HepG2 (cell line): ENCODE results near the gene EIF2AK2. TPM values are rescaled to one million over a fixed set of nuclear protein-coding genes. Genes with fewer than 3 reads are reported as not detected.

ENCODE experiments used
- ASH2L ChIP-seq: fragments of 300-600, 200-600 bp; sonication (generic); IDR thresholded peaks from 2 replicates; pipeline ENCODE4 v1.7.0; 2017; ENCODE audit warnings: low read depth, mild to moderate bottlenecking, moderate library complexity, mixed read lengths, low read length; ENCODE audit not compliant: insufficient read length
- ATF6 ChIP-seq: sonication (generic); formaldehyde crosslinking; conservative IDR thresholded peaks from 2 replicates; pipeline ENCODE4 v1.4.0; 2020; ENCODE audit warnings: missing genetic modification reagents
- HIC2 ChIP-seq: sonication (generic); formaldehyde crosslinking; IDR thresholded peaks from 2 replicates; pipeline ENCODE4 v1.9.0; 2022; ENCODE audit warnings: low read depth, missing genetic modification reagents
- IRX3 ChIP-seq: sonication (generic); formaldehyde crosslinking; IDR thresholded peaks from 2 replicates; pipeline ENCODE4 v1.8.1; 2023; ENCODE audit warnings: mild to moderate bottlenecking, low read depth, missing genetic modification reagents, borderline replicate concordance
- MED8 ChIP-seq: sonication (generic); formaldehyde crosslinking; IDR thresholded peaks from 2 replicates; pipeline ENCODE4 v1.8.1; 2023; ENCODE audit warnings: mild to moderate bottlenecking, missing genetic modification reagents; ENCODE audit not compliant: insufficient replicate concordance
- PAX8 ChIP-seq: sonication (generic); formaldehyde crosslinking; IDR thresholded peaks from 2 replicates; pipeline ENCODE4 v1.8.0; 2022; ENCODE audit warnings: mild to moderate bottlenecking, missing genetic modification reagents, borderline replicate concordance
- SNAPC2 ChIP-seq: sonication (generic); formaldehyde crosslinking; IDR thresholded peaks from 2 replicates; pipeline ENCODE4 v1.8.1; 2022; ENCODE audit warnings: mild to moderate bottlenecking, missing genetic modification reagents
- ZNF629 ChIP-seq: sonication (generic); formaldehyde crosslinking; conservative IDR thresholded peaks from 2 replicates; pipeline ENCODE4 v1.5.0; 2020; ENCODE audit warnings: missing genetic modification reagents
- ZNF709 ChIP-seq: sonication (generic); formaldehyde crosslinking; IDR thresholded peaks from 2 replicates; pipeline ENCODE4 v1.5.0; 2020; ENCODE audit warnings: mild to moderate bottlenecking, missing genetic modification reagents
- ZNF710 ChIP-seq: sonication (generic); formaldehyde crosslinking; IDR thresholded peaks from 2 replicates; pipeline ENCODE4 v1.5.0; 2020; ENCODE audit warnings: mild to moderate bottlenecking, missing genetic modification reagents, borderline replicate concordance
- ZNF83 ChIP-seq: sonication (generic); formaldehyde crosslinking; IDR thresholded peaks from 2 replicates; pipeline ENCODE4 v1.4.0; 2020; ENCODE audit warnings: missing genetic modification reagents, mild to moderate bottlenecking, borderline replicate concordance
- polyA plus RNA-seq, 8 experiments: library from polyadenylated mRNA; depleted of rRNA in 3 of 8; stranded (reverse) in 7 of 8; unstranded in 1 of 8; fragments of >200 nt; fragmentation: Illumina TruSeq in 4 of 8; extraction: Trizol in 4 of 8; gene quantifications; 2 replicates each; pipeline versions ENCODE4 v1.2.1 to v1.2.3, GENCODE V29; 2011 to 2016; ENCODE audit warnings: low read depth in 4 of 8, missing spikeins in 1 of 8, mixed read lengths in 1 of 8; ENCODE audit not compliant: insufficient read depth in 1 of 8
- total RNA-seq, 5 experiments: library from RNA; depleted of rRNA; stranded (reverse); fragments of >200 nt; fragmentation: Illumina TruSeq; extraction: Trizol; gene quantifications; 2 replicates each; pipeline ENCODE4 v1.2.3, GENCODE V29; 2016; ENCODE audit warnings: low read depth in 1 of 5
- TF ChIP-seq, protein P1 (sequence below): sonication (generic); formaldehyde crosslinking; IDR thresholded peaks from 2 replicates; pipeline ENCODE4 v1.4.0; 2020; ENCODE audit warnings: missing genetic modification reagents

EIF2AK2 gene
- total and polyA plus RNA-seq, 2 of the 13 experiments (the other 11 are each of a cell fraction or from before 2014, with no cell fraction given) = 10.2 to 26.1 TPM

DNA sequence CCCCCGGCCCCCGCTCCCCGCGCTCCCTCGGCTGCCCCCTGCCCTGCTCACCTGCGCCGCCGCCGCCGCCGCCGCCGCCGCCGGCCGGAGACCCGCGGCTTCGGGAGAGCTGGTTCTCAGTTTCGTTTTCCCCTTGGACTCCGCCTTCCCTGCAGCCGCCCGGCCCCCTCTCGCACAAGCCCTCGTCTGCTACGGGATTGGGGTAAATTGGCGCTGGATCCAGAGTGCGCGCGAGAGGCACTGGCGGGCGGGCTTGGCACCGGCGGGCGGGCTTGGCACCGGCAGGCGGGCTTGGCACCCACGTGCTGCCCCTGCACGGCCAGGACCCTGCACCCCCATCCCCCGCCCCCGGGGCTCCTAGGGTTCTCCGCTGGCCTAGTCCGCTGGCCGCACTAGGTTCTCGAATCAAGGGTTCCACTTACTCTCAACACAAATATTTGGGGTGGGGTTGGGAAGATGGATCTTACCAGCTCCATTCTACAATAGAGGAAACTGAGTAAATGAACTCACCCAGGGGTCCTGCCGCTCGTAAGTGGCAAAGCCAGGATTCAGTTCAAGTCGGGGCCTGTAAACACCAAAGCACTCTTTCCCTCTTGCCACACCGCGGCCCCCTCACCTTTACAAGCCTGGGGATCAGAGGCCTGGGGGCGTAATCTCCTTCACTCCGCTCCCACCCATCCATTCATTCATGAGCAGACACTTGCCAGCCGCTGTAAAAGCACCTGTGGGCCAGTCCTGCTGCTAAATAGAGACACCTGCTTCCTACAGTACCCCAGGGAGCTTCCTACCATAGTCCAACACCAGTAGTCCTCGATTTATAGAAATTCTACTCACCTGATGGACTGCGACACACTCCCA is at the start of gene EIF2AK2 (continued):
- TF ChIP-seq ATF6 (no peak), IRX3 (no peak), SNAPC2 (CRISPR knock-in tag) (peak; percentile 18; the same call in 1 of the 2 replicates), MED8 (no peak), ZNF709 (CRISPR knock-in tag) (0 out of 2 replicates have a peak, but pooled peaks have one; percentile 82), ZNF83 (CRISPR knock-in tag) (no peak), ZNF629 (CRISPR knock-in tag) (no peak), ZNF710 (CRISPR knock-in tag) (no peak; the same call in 1 of the 2 replicates), ASH2L (peak; percentile 93), HIC2 (peak; percentile 90), PAX8 (CRISPR knock-in tag) (peak; percentile 95; the same call in 1 of the 2 replicates)
- TF ChIP-seq, protein P1, sequence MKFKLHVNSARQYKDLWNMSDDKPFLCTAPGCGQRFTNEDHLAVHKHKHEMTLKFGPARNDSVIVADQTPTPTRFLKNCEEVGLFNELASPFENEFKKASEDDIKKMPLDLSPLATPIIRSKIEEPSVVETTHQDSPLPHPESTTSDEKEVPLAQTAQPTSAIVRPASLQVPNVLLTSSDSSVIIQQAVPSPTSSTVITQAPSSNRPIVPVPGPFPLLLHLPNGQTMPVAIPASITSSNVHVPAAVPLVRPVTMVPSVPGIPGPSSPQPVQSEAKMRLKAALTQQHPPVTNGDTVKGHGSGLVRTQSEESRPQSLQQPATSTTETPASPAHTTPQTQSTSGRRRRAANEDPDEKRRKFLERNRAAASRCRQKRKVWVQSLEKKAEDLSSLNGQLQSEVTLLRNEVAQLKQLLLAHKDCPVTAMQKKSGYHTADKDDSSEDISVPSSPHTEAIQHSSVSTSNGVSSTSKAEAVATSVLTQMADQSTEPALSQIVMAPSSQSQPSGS (CRISPR knock-in tag) = 0 out of 2 replicates have a peak, but pooled peaks have one; percentile 5
